ENCODE results near the gene TENM3.

Gene TENM3

GRCh38 chr4:182409271-182409670, 166.1 kb downstream of the TENM3 start:
- no peak for DNase-seq (ENCODE audit: low read depth)

GRCh38 chr4:182411391-182411790, 168.2 kb downstream of the TENM3 start:
- no peak for DNase-seq (ENCODE audit: low read depth)

- DNase-seq (ENCODE audit: low read depth): no peak
Observed at GRCh38 chr4:182413550-182413949, 170.3 kb downstream of the TENM3 start.

- no peak for DNase-seq (ENCODE audit: low read depth)
Observed at GRCh38 chr4:182415116-182415515, 171.9 kb downstream of the TENM3 start.

- DNase-seq (ENCODE audit: low read depth): no peak
Observed at GRCh38 chr4:182416067-182416466, 172.9 kb downstream of the TENM3 start.

GRCh38 chr4:182418054-182418734, 175.0 kb downstream of the TENM3 start:
- DNase-seq (ENCODE audit: low read depth): no peak

GRCh38 chr4:182420189-182420588, 177.0 kb downstream of the TENM3 start:
- DNase-seq (ENCODE audit: low read depth): no peak

GRCh38 chr4:182421753-182422152, 178.6 kb downstream of the TENM3 start:
- DNase-seq (ENCODE audit: low read depth): no peak

- no peak for DNase-seq (ENCODE audit: low read depth)
Observed at GRCh38 chr4:182425302-182425701, 182.1 kb downstream of the TENM3 start.

- no peak for DNase-seq (ENCODE audit: low read depth)
Observed at GRCh38 chr4:182426901-182427300, 183.7 kb downstream of the TENM3 start.

GRCh38 chr4:182427554-182427953, 184.4 kb downstream of the TENM3 start:
- DNase-seq (ENCODE audit: low read depth): peak; percentile 30

- no peak for DNase-seq (ENCODE audit: low read depth)
Observed at GRCh38 chr4:182429896-182430295, 186.7 kb downstream of the TENM3 start.

GRCh38 chr4:182432819-182433218, 189.6 kb downstream of the TENM3 start:
- DNase-seq (ENCODE audit: low read depth): no peak

GRCh38 chr4:182434720-182435119, 191.5 kb downstream of the TENM3 start:
- DNase-seq (ENCODE audit: low read depth): no peak

- DNase-seq (ENCODE audit: low read depth): no peak
Observed at GRCh38 chr4:182435401-182435800, 192.2 kb downstream of the TENM3 start.

GRCh38 chr4:182443070-182443469, 199.9 kb downstream of the TENM3 start:
- no peak for DNase-seq (ENCODE audit: low read depth)

GRCh38 chr4:182447767-182448280, 204.6 kb downstream of the TENM3 start:
- peak; percentile 31 for DNase-seq (ENCODE audit: low read depth)

GRCh38 chr4:182448281-182449151, 205.3 kb downstream of the TENM3 start:
- peak; percentile 94 for DNase-seq (ENCODE audit: low read depth)

GRCh38 chr4:182449186-182449929, 206.2 kb downstream of the TENM3 start:
- peak; percentile 56 for DNase-seq (ENCODE audit: low read depth)

- no peak for DNase-seq (ENCODE audit: low read depth)
Observed at GRCh38 chr4:182449930-182450439, 206.8 kb downstream of the TENM3 start.

- no peak for DNase-seq (ENCODE audit: low read depth)
Observed at GRCh38 chr4:182451441-182451840, 208.2 kb downstream of the TENM3 start.

- no peak for DNase-seq (ENCODE audit: low read depth)
Observed at GRCh38 chr4:182453830-182454229, 210.6 kb downstream of the TENM3 start.

Measured in iris pigment epithelial cell (primary cell).